Caco-2 (cell line): ENCODE results near the gene STYK1. TPM values are rescaled to one million over a fixed set of nuclear protein-coding genes. Genes with fewer than 3 reads are reported as not detected.

Experiments used
- BruUV-seq: library from RNA; stranded (reverse); fragments of 400-500 nt; replicated peaks from 2 replicates; lab custom pipeline; 2021; lab: Mats Ljungman, UMichigan
- CTCF ChIA-PET: fragments of 300-600 bp; sonication (Branson Sonifier 250); formaldehyde crosslinking; loops from one replicate; lab custom pipeline; 2022; ENCODE audit warnings: antibody characterized with exemption; lab: Charles Lee
- POLR2A ChIA-PET: fragments of 300-600 bp; sonication (Branson Sonifier 250); formaldehyde crosslinking; loops from one replicate; lab custom pipeline; 2022; ENCODE audit warnings: antibody characterized with exemption; lab: Charles Lee
- DNase-seq, 2 experiments: peaks; one replicate each; pipeline versions ENCODE4 v3.0.0 to v3.0.0-alpha.2; 2020 to 2022
- H3K27me3 ChIP-seq: replicated peaks from 2 replicates; pipeline ENCODE4 v1.6.0; 2011; ENCODE audit warnings: low read length; ENCODE audit not compliant: control insufficient read depth, insufficient read depth
- H3K36me3 ChIP-seq: 2 replicates; pipeline ENCODE4 v1.5.1; 2011; ENCODE audit warnings: low read length; ENCODE audit not compliant: control insufficient read depth, insufficient read depth
- H3K4me1 ChIP-seq: fragments of 250-450 bp; sonication (Bioruptor Pico); 2 replicates; pipeline ENCODE4 v1.5.1; 2020; ENCODE audit warnings: mild to moderate bottlenecking
- H3K4me3 ChIP-seq: 2 replicates; pipeline ENCODE4 v1.5.1; 2011; ENCODE audit warnings: low read depth, mild to moderate bottlenecking, control low read depth, low read length
- H3K9me3 ChIP-seq: fragments of 250-450 bp; sonication (Bioruptor Pico); 2 replicates; pipeline ENCODE4 v1.5.1; 2020; ENCODE audit warnings: mild to moderate bottlenecking, moderate library complexity
- H3K27ac Mint-ChIP-seq: one replicate; pipeline ENCODE4 v1.8.0; 2022; ENCODE audit warnings: mixed read lengths; ENCODE audit not compliant: unreplicated experiment
- H3K27me3 Mint-ChIP-seq: one replicate; pipeline ENCODE4 v1.8.0; 2022; ENCODE audit warnings: mixed read lengths; ENCODE audit not compliant: insufficient read depth, unreplicated experiment
- H3K36me3 Mint-ChIP-seq: one replicate; pipeline ENCODE4 v1.8.0; 2022; ENCODE audit warnings: mild to moderate bottlenecking, mixed read lengths; ENCODE audit not compliant: insufficient read depth, unreplicated experiment
- H3K4me1 Mint-ChIP-seq: one replicate; pipeline ENCODE4 v1.8.0; 2022; ENCODE audit warnings: low read depth, mixed read lengths; ENCODE audit not compliant: unreplicated experiment
- H3K4me3 Mint-ChIP-seq: one replicate; pipeline ENCODE4 v1.8.0; 2022; ENCODE audit warnings: mild to moderate bottlenecking, moderate library complexity, mixed read lengths; ENCODE audit not compliant: unreplicated experiment
- H3K9me3 Mint-ChIP-seq: one replicate; pipeline ENCODE4 v1.8.0; 2022; ENCODE audit warnings: mixed read lengths; ENCODE audit not compliant: unreplicated experiment
- intact Hi-C: fragments of 100-400 bp; cut with micrococcal nuclease; formaldehyde crosslinking; loops from one replicate; pipeline ENCODE4 v1.10.0; 2022; ENCODE audit not compliant: unreplicated experiment
- total RNA-seq: library from RNA; stranded (reverse); gene quantifications from 2 replicates; pipeline ENCODE4 v1.2.3, GENCODE V29; 2022
- TF ChIP-seq, protein P1 (sequence below), 2 experiments: fragments of 200-600 bp in 1 of 2; IDR thresholded peaks; 1 replicate in 1 of 2; 2 replicates in 1 of 2; pipeline versions ENCODE4 v1.5.1 to v1.8.0; 2011 to 2022; ENCODE audit warnings: antibody characterized with exemption in 1 of 2, control low read depth in 1 of 2, inconsistent platforms in 1 of 2, low read depth in 1 of 2, low read length in 1 of 2, mild to moderate bottlenecking in 1 of 2, moderate library complexity in 1 of 2; ENCODE audit not compliant: insufficient read depth in 1 of 2, severe bottlenecking in 1 of 2, unreplicated experiment in 1 of 2

Gene STYK1
- total RNA-seq, 1 experiment from 2014 or later = 4.5 TPM

DNA sequence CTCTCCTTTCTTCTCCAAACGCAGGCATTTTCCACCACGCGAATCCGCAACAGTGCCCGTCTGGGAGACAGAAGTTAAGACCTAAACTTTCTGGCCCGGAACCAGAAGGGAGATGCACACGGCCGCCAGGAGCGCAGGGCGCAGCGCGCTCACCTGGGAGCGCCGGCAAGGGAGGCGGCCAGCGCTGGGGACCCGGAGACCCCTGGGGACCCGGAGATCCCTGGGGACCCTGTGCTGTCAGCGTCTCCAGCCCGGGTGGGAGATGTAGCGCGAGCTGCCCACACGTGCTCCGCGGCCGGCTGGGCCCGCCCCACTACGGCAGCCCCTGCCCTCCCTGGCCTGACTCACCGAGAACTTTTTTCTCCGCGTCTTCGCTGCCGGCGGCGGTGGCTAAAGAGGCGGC lies 48.7 kb upstream of the STYK1 start:
- H3K36me3 ChIP-seq = no peaks in the 10 kb centered on the region
- ChIA-PET CTCF (no interaction called here), POLR2A (interaction anchor here (1.5 kb wide), 2 partner anchors 18 to 449 kb away, joined by 3 to 4 read pairs; partner anchors contain the start of gene SMIM10L1)
- H3K4me1 ChIP-seq = peaks cover 40% of the 10 kb centered on the region
- intact Hi-C loops = loop anchor here (1.0 kb wide), 1 partner anchor 109 kb away; the partner anchor contains the start of gene MAGOHB
- no peaks in the 10 kb centered on the region for H3K9me3 ChIP-seq
- Mint-ChIP-seq H3K27ac (peak overlapping the region; percentile 96), H3K27me3 (peaks cover 4% of the 10 kb centered on the region), H3K36me3 (peaks cover 20% of the 10 kb centered on the region), H3K4me1 (peaks cover 41% of the 10 kb centered on the region), H3K9me3 (no peaks in the 10 kb centered on the region), H3K4me3 (peak overlapping the region; percentile 87)
- H3K4me3 ChIP-seq = peak overlapping the region; percentile 95
- DNase-seq = peak; percentile 58 to 70
- TF ChIP-seq, protein P1, sequence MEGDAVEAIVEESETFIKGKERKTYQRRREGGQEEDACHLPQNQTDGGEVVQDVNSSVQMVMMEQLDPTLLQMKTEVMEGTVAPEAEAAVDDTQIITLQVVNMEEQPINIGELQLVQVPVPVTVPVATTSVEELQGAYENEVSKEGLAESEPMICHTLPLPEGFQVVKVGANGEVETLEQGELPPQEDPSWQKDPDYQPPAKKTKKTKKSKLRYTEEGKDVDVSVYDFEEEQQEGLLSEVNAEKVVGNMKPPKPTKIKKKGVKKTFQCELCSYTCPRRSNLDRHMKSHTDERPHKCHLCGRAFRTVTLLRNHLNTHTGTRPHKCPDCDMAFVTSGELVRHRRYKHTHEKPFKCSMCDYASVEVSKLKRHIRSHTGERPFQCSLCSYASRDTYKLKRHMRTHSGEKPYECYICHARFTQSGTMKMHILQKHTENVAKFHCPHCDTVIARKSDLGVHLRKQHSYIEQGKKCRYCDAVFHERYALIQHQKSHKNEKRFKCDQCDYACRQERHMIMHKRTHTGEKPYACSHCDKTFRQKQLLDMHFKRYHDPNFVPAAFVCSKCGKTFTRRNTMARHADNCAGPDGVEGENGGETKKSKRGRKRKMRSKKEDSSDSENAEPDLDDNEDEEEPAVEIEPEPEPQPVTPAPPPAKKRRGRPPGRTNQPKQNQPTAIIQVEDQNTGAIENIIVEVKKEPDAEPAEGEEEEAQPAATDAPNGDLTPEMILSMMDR (IDR thresholded peaks at IDR 0.05; ENCODE audit: insufficient read depth in 1 of 2, low read depth in 1 of 2, low read length in 1 of 2, severe bottlenecking in 1 of 2, unreplicated experiment in 1 of 2) = peak in 1 of 2 experiments; percentile 46
- no TSS peak for BruUV-seq
- no peaks in the 10 kb centered on the region for H3K27me3 ChIP-seq

DNA sequence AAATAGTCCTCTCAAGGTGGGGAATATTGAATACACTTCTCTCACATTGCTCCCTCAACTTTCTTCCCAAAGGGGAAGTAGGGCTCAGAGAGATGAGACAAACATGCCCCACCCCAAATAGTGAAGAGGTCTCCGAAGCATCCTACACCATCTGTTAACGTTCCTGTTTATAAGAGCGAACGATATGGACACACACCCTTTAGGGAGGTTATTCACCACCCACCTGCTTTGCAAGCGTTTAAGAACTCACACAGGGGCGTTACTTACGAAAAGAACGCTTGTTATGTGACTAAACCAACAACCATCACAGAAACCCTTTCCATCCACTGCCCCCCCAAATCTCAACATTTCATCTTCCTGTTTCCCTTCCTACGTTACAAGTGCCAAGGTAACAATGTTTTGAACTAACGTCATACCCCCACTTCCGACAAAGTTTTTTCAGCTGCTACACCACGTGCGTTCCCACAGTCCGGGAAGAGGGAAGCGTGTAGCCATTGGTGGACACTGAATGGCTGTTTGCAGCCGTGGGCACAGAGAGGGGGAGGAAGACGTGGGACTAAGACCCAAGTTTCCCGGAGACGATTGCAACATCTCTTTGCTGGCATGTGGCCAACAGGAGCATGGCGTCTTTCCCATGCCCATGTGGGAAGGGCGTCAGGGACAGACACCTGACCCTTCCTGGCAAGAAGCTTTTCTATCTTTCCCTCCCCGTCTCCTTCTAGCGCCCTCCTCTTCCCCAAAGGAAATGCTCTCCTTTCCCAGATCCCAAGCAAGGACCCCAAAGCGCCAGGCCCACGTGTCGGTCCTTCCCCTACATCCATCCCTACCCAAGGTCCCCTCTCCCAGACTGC lies 48.0 kb upstream of the STYK1 start:
- H3K27me3 ChIP-seq = no peaks in the 10 kb centered on the region
- BruUV-seq = TSS peak; percentile 69
- Mint-ChIP-seq H3K27me3 (peaks cover 4% of the 10 kb centered on the region), H3K27ac (peak overlapping the region; percentile 96), H3K4me3 (peak overlapping the region; percentile 87), H3K4me1 (peaks cover 48% of the 10 kb centered on the region), H3K36me3 (peaks cover 26% of the 10 kb centered on the region), H3K9me3 (no peaks in the 10 kb centered on the region)
- H3K36me3 ChIP-seq = no peaks in the 10 kb centered on the region
- H3K4me3 ChIP-seq = peak overlapping the region; percentile 95
- peaks cover 46% of the 10 kb centered on the region for H3K4me1 ChIP-seq
- DNase-seq = peak; percentile 81 to 89
- ChIA-PET POLR2A (interaction anchor here (1.5 kb wide), 1 partner anchor 449 kb away, joined by 4 read pairs; the partner anchor contains the start of gene SMIM10L1), CTCF (no interaction called here)
- no peaks in the 10 kb centered on the region for H3K9me3 ChIP-seq
- TF ChIP-seq, protein P1 (IDR thresholded peaks at IDR 0.05; ENCODE audit: insufficient read depth in 1 of 2, low read depth in 1 of 2, low read length in 1 of 2, severe bottlenecking in 1 of 2, unreplicated experiment in 1 of 2) = no peak
- intact Hi-C loops = loop anchor here (1.0 kb wide), 1 partner anchor 109 kb away; the partner anchor contains the start of gene MAGOHB

DNA sequence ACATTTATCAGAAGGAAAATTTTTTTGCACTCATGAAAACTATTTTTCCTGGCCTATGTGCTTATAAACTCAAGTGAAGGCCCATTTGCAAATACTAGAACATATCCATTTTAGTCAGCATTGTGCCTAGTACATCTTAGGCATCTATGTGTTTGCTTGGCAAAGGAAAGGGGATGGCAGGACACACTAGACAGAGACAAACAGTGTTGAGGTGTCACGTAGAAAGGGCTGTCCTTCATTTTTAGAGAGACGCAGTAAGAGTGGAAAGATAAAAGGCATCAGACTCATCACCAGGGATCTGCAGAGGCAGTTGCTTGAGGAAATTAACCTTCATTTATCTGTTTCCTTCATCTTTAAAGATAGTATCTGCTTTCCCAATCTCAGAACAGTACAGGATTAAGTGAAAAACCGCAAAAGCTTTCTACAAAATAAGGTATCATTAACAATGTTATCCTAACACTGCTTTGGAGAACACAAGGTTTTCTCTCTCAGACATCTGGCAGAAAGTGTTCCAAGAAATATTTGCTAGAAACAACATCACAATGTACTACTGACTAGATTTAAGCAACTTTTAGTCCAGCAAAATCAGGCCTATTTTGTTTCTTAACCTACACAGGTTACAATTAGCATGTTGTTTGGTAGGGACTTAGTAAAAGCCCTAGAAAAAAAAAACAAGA lies 47.3 kb upstream of the STYK1 start:
- peaks cover 2% of the 10 kb centered on the region for H3K27me3 Mint-ChIP-seq
- H3K27me3 ChIP-seq = no peaks in the 10 kb centered on the region
- peaks cover 34% of the 10 kb centered on the region for H3K36me3 Mint-ChIP-seq
- intact Hi-C loops = no loop called here
- TF ChIP-seq, protein P1 (IDR thresholded peaks at IDR 0.05; ENCODE audit: insufficient read depth in 1 of 2, low read depth in 1 of 2, low read length in 1 of 2, severe bottlenecking in 1 of 2, unreplicated experiment in 1 of 2) = no peak
- H3K27ac Mint-ChIP-seq = peak overlapping the region; percentile 96
- peak overlapping the region; percentile 95 for H3K4me3 ChIP-seq
- peaks cover 49% of the 10 kb centered on the region for H3K4me1 ChIP-seq
- POLR2A ChIA-PET = no interaction called here
- BruUV-seq = no TSS peak
- H3K9me3 ChIP-seq = no peaks in the 10 kb centered on the region
- peaks cover 55% of the 10 kb centered on the region for H3K4me1 Mint-ChIP-seq
- CTCF ChIA-PET = no interaction called here
- peak overlapping the region; percentile 87 for H3K4me3 Mint-ChIP-seq
- H3K9me3 Mint-ChIP-seq = no peaks in the 10 kb centered on the region
- no peaks in the 10 kb centered on the region for H3K36me3 ChIP-seq
- no peak for DNase-seq
